HG02610 (cell line): ENCODE data around the gene ANKRD6.
"Not testable (repeated sequence)": the region's sequence is repeated elsewhere in the genome, so short reads cannot be mapped to it uniquely, and the experiment has no call there.

Experiments
- ATAC-seq: cut with Tn5 transposase; IDR thresholded peaks from one replicate; pipeline ENCODE4 v1.9.1; 2021; ENCODE audit warnings: mild to moderate bottlenecking, moderate library complexity; ENCODE audit not compliant: unreplicated experiment

Gene ANKRD6

GRCh38 chr6:89432875-89433251 is at the start of gene ANKRD6:
TSS of gene ANKRD6 (plus strand) at chr6:89433152. CDS start at chr6:89566977, 133,825 bp downstream.
- ATAC-seq, result peak; percentile 92

GRCh38 chr6:89385156-89385667 is 47.7 kb upstream of the ANKRD6 start:
- peak; percentile 54 for ATAC-seq

- ATAC-seq, result no peak
Observed at GRCh38 chr6:89385846-89386245, 47.1 kb upstream of the ANKRD6 start.

- peak; percentile 34 for ATAC-seq
Observed at GRCh38 chr6:89386917-89387491, 45.9 kb upstream of the ANKRD6 start.

- peak; percentile 91 for ATAC-seq
Observed at GRCh38 chr6:89387516-89388201, 45.3 kb upstream of the ANKRD6 start.

- no peak for ATAC-seq
Observed at GRCh38 chr6:89388846-89389245, 44.1 kb upstream of the ANKRD6 start.

GRCh38 chr6:89392823-89393222 is 40.1 kb upstream of the ANKRD6 start:
- no peak for ATAC-seq

GRCh38 chr6:89393659-89394058 is 39.3 kb upstream of the ANKRD6 start:
- ATAC-seq, result no peak

- ATAC-seq, result not testable (repeated sequence)
Observed at GRCh38 chr6:89397884-89398283, 35.1 kb upstream of the ANKRD6 start.

- ATAC-seq, result no peak
Observed at GRCh38 chr6:89398762-89399525, 34.0 kb upstream of the ANKRD6 start.

GRCh38 chr6:89400050-89400449 is 32.9 kb upstream of the ANKRD6 start:
- no peak for ATAC-seq

- no peak for ATAC-seq
Observed at GRCh38 chr6:89400912-89401399, 32.0 kb upstream of the ANKRD6 start.

GRCh38 chr6:89402776-89403175 is 30.2 kb upstream of the ANKRD6 start:
- no peak for ATAC-seq

GRCh38 chr6:89404512-89404911 is 28.4 kb upstream of the ANKRD6 start:
- no peak for ATAC-seq

- no peak for ATAC-seq
Observed at GRCh38 chr6:89406141-89406540, 26.8 kb upstream of the ANKRD6 start.

GRCh38 chr6:89409461-89410035 is 23.4 kb upstream of the ANKRD6 start:
- ATAC-seq, result no peak

GRCh38 chr6:89410231-89410761 is 22.7 kb upstream of the ANKRD6 start:
- no peak for ATAC-seq

- ATAC-seq, result no peak
Observed at GRCh38 chr6:89410788-89411144, 22.2 kb upstream of the ANKRD6 start.

GRCh38 chr6:89411145-89412070 is 21.5 kb upstream of the ANKRD6 start:
- peak; percentile 40 for ATAC-seq
